ENCODE results near the gene PRSS3.
"Not testable (repeated sequence)": the region's sequence is repeated elsewhere in the genome, so short reads cannot be mapped to it uniquely, and the experiment has no call there.

Gene PRSS3

GRCh38 chr9:33817327-33818166 is 22.2 kb downstream of the PRSS3 start:
- DNase-seq = peak in 45 of 58 donors; percentile 11 to 84 (median 58)

- DNase-seq = peak in 19 of 58 donors; percentile 23 to 74 (median 46)
These were observed 22.9 kb downstream of the PRSS3 start for GRCh38 chr9:33818167-33818846.

GRCh38 chr9:33818847-33819500 is 23.6 kb downstream of the PRSS3 start:
- no peak for DNase-seq

GRCh38 chr9:33820231-33820745 is 24.9 kb downstream of the PRSS3 start:
- peak in 1 of 58 donors; percentile 19 for DNase-seq

GRCh38 chr9:33823801-33824200 is 28.4 kb downstream of the PRSS3 start:
- no peak for DNase-seq

GRCh38 chr9:33827285-33827684 is 31.9 kb downstream of the PRSS3 start:
- not testable (repeated sequence) for DNase-seq

- not testable (repeated sequence) for DNase-seq
These were observed 34.4 kb downstream of the PRSS3 start for GRCh38 chr9:33829641-33830230.

- no peak for DNase-seq
These were observed 40.4 kb downstream of the PRSS3 start for GRCh38 chr9:33835625-33836260.

- DNase-seq = not testable (repeated sequence)
These were observed 40.9 kb downstream of the PRSS3 start for GRCh38 chr9:33836261-33836660.

- DNase-seq = no peak
These were observed 41.8 kb downstream of the PRSS3 start for GRCh38 chr9:33837138-33837537.

- DNase-seq = no peak
These were observed 45.0 kb downstream of the PRSS3 start for GRCh38 chr9:33840381-33840780.

GRCh38 chr9:33843312-33843961 is 48.1 kb downstream of the PRSS3 start:
- DNase-seq = no peak

- no peak for DNase-seq
These were observed 50.9 kb downstream of the PRSS3 start for GRCh38 chr9:33846231-33846630.

- not testable (repeated sequence) for DNase-seq
These were observed 52.5 kb downstream of the PRSS3 start for GRCh38 chr9:33847894-33848205.

All from anterior cingulate cortex (tissue), 58 donors.